Liver (tissue), 3 donors: Measurements from ENCODE around the gene IQSEC1.

ENCODE experiments used
- CTCF ChIP-seq: fragments of 150-350 bp; IDR thresholded peaks from 2 replicates; pipeline ENCODE4 v1.5.1; 2017; ENCODE audit warnings: improper control_type of control experiment, low read depth, low read length; ENCODE audit not compliant: missing input control
- EGR1 ChIP-seq, 2 donors: IDR thresholded peaks; 2 replicates each; pipeline ENCODE4 v1.6.1; 2016 to 2018; ENCODE audit warnings: antibody characterized with exemption in 2 of 2, low read depth in 2 of 2
- FOXA1 ChIP-seq: IDR thresholded peaks from 2 replicates; pipeline ENCODE4 v1.6.1; 2016; ENCODE audit warnings: antibody characterized with exemption
- GABPA ChIP-seq, 2 donors: IDR thresholded peaks in 1 of 2; conservative IDR thresholded peaks in 1 of 2; 2 replicates each; pipeline ENCODE4 v1.6.1; 2016; ENCODE audit warnings: antibody characterized with exemption in 2 of 2, mild to moderate bottlenecking in 1 of 2, moderate library complexity in 1 of 2
- NR2F2 ChIP-seq: IDR thresholded peaks from 2 replicates; pipeline ENCODE4 v1.6.1; 2016; ENCODE audit warnings: antibody characterized with exemption
- SP1 ChIP-seq: IDR thresholded peaks from 2 replicates; pipeline ENCODE4 v1.6.1; 2018; ENCODE audit warnings: antibody characterized with exemption, mild to moderate bottlenecking
- TAF1 ChIP-seq: conservative IDR thresholded peaks from 2 replicates; pipeline ENCODE4 v1.6.1; 2016; ENCODE audit warnings: antibody characterized with exemption, mild to moderate bottlenecking
- YY1 ChIP-seq: IDR thresholded peaks from 2 replicates; pipeline ENCODE4 v1.6.1; 2016; ENCODE audit warnings: antibody characterized with exemption, mild to moderate bottlenecking
- TF ChIP-seq, protein P1 (sequence below): IDR thresholded peaks from 2 replicates; pipeline ENCODE4 v1.6.1; 2016; ENCODE audit warnings: antibody characterized with exemption
- TF ChIP-seq, protein P2 (sequence below): IDR thresholded peaks from 2 replicates; pipeline ENCODE4 v1.6.1; 2016; ENCODE audit warnings: antibody characterized with exemption, mild to moderate bottlenecking
- TF ChIP-seq, protein P3 (sequence below): IDR thresholded peaks from 2 replicates; pipeline ENCODE4 v1.6.1; 2016; ENCODE audit warnings: antibody characterized with exemption
- TF ChIP-seq, protein P4 (sequence below): IDR thresholded peaks from 2 replicates; pipeline ENCODE4 v1.6.1; 2016; ENCODE audit warnings: antibody characterized with exemption
- donor health status: healthy.
- donor health status: healthy.

GRCh38 chr3:12903000-12903800, 170.0 kb downstream of the IQSEC1 start:
- TF ChIP-seq, protein P1, sequence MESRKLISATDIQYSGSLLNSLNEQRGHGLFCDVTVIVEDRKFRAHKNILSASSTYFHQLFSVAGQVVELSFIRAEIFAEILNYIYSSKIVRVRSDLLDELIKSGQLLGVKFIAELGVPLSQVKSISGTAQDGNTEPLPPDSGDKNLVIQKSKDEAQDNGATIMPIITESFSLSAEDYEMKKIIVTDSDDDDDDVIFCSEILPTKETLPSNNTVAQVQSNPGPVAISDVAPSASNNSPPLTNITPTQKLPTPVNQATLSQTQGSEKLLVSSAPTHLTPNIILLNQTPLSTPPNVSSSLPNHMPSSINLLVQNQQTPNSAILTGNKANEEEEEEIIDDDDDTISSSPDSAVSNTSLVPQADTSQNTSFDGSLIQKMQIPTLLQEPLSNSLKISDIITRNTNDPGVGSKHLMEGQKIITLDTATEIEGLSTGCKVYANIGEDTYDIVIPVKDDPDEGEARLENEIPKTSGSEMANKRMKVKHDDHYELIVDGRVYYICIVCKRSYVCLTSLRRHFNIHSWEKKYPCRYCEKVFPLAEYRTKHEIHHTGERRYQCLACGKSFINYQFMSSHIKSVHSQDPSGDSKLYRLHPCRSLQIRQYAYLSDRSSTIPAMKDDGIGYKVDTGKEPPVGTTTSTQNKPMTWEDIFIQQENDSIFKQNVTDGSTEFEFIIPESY, result no peak
- TF ChIP-seq, protein P2, sequence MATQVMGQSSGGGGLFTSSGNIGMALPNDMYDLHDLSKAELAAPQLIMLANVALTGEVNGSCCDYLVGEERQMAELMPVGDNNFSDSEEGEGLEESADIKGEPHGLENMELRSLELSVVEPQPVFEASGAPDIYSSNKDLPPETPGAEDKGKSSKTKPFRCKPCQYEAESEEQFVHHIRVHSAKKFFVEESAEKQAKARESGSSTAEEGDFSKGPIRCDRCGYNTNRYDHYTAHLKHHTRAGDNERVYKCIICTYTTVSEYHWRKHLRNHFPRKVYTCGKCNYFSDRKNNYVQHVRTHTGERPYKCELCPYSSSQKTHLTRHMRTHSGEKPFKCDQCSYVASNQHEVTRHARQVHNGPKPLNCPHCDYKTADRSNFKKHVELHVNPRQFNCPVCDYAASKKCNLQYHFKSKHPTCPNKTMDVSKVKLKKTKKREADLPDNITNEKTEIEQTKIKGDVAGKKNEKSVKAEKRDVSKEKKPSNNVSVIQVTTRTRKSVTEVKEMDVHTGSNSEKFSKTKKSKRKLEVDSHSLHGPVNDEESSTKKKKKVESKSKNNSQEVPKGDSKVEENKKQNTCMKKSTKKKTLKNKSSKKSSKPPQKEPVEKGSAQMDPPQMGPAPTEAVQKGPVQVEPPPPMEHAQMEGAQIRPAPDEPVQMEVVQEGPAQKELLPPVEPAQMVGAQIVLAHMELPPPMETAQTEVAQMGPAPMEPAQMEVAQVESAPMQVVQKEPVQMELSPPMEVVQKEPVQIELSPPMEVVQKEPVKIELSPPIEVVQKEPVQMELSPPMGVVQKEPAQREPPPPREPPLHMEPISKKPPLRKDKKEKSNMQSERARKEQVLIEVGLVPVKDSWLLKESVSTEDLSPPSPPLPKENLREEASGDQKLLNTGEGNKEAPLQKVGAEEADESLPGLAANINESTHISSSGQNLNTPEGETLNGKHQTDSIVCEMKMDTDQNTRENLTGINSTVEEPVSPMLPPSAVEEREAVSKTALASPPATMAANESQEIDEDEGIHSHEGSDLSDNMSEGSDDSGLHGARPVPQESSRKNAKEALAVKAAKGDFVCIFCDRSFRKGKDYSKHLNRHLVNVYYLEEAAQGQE, result no peak
- no peak for TF ChIP-seq CTCF
- TF ChIP-seq FOXA1, result no peak
- no peak for TF ChIP-seq NR2F2
- TF ChIP-seq, protein P3, sequence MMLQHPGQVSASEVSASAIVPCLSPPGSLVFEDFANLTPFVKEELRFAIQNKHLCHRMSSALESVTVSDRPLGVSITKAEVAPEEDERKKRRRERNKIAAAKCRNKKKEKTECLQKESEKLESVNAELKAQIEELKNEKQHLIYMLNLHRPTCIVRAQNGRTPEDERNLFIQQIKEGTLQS, result no peak
- no peak for TF ChIP-seq EGR1 (IDR thresholded peaks at IDR 0.05; ENCODE audit: low read depth in 2 of 2)
- no peak for TF ChIP-seq YY1
- no peak for TF ChIP-seq SP1
- TF ChIP-seq, protein P4, sequence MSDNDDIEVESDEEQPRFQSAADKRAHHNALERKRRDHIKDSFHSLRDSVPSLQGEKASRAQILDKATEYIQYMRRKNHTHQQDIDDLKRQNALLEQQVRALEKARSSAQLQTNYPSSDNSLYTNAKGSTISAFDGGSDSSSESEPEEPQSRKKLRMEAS, result no peak
- no peak for TF ChIP-seq GABPA (IDR thresholded peaks at IDR 0.05 in 1 of 2, conservative IDR thresholded peaks at IDR 0.05 in 1 of 2)
- TF ChIP-seq TAF1, result no peak
